ENCODE results near the gene LGALS9.

The LGALS9 gene
- total RNA-seq = 75.7 to 267 (median 155) reads per million in 18 experiments

GRCh38 chr17:27630607-27631410 is at the start of gene LGALS9:
LGALS9 (plus strand) TSS chr17:27631188; CDS start chr17:27631266, 78 bp downstream.
- DNase-seq = peak; percentile 82 to 85

DNA sequence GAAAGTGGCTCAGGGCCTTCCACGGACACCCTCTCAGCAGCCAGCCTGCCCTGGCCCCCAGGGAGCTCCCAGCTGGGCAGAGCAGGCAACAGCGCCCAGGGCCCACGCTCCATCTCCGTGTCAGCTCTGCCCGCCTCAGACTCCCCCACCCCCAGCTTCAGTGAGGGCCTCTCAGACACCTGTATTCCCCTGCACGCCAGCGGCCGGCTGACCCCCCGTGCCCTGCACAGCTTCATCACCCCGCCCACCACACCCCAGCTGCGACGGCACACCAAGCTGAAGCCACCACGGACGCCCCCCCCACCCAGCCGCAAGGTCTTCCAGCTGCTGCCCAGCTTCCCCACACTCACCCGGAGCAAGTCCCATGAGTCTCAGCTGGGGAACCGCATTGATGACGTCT is 48.3 kb upstream of the LGALS9 start:
- DNase-seq = no peak

- DNase-seq = no peak
Measured at GRCh38 chr17:27585153-27585681, 45.8 kb upstream of the LGALS9 start.

- no peak for DNase-seq
Measured at GRCh38 chr17:27585792-27586191, 45.2 kb upstream of the LGALS9 start.

DNA sequence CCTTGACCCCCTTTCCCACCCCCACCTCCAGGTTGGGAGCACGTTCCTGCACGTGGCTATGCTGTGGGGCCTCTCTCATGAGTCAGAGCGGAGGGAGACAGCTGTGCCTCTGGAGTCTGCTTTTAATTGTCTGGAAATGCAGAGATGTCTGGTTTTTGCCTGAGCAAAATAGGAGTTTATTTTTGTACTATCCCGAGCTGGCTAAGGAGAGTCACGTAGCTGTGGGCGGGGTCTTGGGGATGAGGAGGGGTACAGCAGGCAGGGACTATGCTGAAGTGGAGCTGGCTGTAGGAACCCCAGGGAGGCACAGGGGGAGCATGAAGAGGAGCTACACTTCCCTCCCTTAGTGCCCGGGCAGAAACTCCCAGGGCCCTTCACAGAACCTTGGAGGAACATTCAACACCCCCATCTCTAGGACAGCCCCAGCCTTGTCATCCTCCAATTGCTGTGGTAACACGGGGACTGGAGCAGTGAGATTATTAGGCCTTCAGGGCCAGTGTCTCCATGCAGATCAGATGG is 44.7 kb upstream of the LGALS9 start:
- DNase-seq = no peak

DNA sequence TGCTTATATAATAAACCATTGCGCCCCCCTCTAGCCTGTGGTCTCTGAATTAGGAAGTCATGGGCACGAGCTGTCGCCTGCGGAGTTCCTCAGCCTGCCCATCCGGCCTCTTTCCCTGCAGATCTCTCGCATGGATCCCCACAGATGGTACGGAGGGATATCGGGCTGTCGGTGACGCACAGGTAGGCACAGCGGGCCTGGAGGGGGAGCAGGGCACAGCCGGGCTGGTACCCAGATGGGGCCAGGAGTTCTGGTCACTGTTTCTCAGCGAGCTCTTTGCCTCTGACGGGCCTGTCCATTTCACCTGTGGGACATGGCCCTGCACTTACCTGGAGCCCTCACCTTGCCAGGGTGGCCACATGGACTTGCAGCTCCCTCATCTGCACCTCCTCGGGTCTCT is 42.6 kb upstream of the LGALS9 start:
- DNase-seq = no peak

GRCh38 chr17:27590864-27591263 is 40.1 kb upstream of the LGALS9 start:
- DNase-seq = no peak

DNA sequence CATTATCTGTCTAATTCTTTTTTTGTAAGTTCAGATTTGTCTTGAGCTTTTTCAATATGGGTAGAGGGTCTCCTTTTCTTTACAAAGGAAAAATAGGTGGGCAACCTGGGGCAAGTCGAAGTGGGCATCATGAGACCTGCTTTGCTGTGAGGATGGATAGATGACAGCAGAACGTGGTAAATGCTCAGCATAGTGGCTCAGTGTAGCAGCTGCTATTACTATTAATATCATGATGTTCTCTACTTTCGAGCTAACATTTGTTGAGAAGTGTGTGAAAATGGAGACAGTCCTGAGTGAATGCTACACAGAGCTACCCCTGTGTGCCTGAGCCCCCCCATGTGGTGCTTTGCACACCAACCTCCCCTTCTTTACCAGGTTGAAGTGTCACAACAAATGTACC is 39.0 kb upstream of the LGALS9 start:
- DNase-seq = no peak

GRCh38 chr17:27593232-27593856 is 37.6 kb upstream of the LGALS9 start:
- no peak for DNase-seq

GRCh38 chr17:27593857-27594255 is 37.1 kb upstream of the LGALS9 start:
- no peak for DNase-seq

DNA sequence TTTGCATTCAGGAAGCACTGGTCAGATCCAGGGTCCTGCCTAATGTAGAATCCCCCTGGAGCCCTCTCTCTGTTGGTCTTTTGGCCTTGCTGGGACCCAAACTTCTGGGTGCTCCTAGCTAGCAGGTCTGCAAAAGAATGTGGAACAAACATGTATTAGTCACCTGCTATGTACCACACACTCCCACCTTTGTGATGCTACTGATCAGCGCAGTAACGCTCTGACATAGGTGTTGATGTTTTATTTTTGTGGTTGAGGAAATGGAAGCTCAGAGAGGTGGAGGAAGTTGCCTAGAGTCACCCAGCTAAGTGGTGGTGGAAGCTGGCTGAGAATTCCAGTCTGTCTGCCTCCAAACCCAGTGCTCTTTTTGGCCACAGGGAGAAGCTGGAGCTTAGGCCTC is 35.8 kb upstream of the LGALS9 start:
- DNase-seq = no peak

DNA sequence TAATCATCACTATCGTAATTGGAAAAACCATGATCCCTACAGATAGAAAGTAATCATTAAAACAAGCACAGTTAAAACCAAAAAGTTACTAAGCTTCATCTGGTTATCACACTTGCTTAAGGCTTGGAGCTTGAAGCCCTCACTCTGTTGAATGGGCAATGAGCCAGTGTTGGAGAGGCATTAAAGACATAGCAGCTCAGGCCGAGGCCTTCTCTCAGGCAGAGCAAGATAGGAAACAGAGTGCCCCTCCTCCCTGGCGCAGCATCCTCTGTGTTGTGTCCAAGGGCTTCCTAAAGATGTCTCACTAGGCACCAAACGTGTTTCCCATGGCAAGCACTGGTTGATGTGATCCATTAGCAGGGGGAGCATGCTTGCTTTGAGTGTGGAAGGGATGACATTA is 34.9 kb upstream of the LGALS9 start:
- no peak for DNase-seq

DNA sequence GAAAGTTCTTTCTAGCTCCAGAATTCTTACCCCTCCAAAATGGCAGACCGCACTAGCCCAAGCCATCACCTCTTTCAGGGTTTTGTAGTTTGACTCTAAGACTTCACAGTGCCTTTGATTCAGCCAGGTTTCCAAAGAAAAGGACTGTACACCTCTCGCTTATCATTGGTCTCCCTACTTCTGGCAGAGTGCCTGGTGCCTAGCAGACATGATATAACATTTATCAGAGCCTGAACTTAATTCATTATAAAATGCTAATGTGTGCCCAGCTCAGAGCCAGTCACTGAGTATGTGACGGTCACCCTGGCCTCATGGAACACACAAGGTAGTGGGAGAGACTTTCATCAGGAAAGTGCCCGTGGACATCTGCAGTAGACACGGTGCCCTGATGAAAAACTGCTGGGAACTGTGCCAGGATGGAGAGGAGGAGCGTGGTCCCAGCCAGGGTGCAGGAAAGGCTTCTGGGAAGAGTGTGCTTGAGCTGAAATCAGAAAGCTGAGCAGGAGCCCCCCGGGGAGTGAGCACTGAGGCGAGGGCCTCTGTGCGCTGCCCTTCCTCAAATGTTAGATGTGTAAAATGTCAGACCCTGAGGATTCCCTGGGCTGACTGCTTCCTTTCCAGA is 34.3 kb upstream of the LGALS9 start:
- DNase-seq = no peak

- DNase-seq = no peak
Measured at GRCh38 chr17:27597188-27597580, 33.8 kb upstream of the LGALS9 start.

DNA sequence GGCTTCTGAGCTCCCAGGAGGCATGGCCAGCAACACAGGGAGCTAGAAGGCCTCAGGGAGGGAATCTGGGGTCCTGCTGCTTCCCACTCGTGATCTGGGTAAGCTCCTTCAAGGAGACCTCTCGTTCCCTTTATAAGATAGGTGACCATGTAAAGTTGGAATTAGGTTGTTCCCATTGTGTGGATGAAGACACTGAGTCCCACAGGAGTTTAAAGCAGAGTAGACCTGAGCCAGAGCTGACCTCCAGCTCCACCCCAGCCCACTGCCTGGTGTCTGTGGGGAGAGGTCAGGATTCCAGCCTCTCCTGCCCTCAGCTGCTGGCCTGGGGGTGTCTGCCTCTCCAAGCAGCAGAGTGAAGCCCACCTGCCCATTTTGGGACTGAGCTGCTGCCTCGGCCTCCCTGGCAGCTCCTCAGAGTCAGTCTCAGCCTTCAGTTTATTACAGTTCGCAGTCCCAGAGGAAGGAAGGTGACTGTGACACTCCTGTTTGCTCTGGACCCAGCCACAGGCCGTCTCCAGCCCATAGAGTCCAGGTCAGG is 33.1 kb upstream of the LGALS9 start:
- no peak for DNase-seq

DNA sequence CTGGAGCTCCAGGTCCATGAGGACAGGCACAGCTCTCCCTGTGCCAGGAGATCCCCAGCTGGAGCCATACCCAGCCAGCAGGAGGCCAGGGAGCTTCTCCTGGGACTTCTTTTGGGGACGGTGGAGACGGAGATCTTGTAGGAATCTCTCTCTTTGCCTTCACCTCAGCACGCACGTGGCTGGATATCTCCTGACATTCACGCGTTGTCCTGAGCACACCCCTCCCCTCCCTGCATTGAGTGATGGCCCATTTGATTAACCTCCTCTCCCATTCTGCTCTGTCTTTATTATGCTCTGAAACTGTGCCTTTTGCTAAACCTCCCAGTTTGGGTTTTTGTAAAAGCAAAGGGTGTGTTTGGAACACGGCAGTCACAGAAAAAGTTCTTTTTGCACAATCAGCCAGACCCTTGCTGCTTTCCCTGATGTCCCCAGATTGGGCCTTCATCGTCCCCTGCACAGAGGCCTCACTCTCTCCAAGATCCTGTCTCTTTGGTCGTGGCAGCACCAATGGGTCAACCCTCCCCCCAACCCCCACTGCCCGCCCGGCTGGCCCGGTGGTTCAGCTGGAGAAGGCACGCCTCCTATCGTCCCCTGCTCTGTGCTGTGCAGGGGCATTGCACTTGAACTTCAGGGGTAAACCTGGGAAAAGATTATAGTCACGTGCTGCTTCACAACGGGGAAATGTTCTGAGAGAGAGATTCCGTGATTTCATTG is 32.5 kb upstream of the LGALS9 start:
- no peak for DNase-seq

DNA sequence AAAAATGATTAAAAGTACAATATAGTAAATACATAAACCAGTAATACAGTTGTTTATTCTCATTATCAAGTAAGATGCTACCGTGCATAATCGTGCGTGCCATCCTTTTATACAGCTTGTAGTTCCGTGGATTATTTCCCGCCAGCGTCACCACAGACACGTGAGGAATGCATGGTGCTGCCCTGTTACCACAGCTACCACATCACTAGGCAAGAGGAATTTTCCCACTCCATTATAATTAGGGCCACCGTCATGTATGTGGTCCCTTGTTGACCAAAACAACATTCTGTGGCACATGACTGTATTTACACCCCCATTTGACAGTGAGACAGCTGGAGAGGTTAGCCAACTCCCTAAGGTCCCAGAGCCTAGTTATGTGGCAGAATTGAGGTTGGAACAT is 30.5 kb upstream of the LGALS9 start:
- no peak for DNase-seq

DNA sequence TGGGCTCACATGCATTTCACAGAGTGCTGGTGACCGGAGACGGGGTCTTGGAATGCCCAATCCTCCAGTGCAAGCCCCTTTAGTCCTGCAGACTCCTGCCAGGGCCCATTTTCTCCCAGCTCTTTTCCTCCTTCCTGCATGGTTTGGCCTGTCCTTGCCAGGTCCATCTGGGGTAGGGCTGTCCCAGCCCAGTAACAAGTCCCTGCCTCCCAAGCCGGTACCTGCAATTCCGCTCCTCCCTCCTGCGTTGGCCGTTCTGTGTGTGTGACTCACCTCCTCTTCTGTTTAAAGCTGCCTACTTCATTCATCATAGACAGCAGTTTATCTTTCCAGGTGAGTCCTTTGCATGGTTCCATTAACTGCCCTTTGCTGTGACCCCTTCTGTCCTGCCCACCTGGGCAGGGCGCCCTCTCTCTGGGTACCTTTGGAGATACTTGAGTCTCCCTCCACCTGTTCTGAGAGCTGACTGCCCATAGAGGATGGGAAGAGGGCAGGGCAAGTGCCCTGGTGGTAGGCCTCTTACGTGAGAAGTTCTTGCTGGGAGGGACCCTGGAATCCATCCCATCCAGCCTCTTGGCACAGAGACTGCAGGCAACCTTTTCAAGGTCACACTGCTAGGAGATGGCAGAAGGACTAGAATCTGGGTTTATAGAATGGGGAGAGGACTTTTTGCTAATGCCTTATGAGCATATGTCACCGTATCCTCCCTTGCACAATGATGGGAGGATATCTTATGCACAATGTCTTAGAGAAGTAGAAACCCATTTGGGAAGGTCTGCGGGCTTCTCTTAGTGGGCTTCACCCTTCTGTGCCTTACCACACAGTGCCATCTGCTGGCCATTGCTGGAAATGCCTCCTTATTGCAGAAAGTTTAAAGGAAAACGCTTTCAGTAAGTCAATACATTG is 29.7 kb upstream of the LGALS9 start:
- peak; percentile 77 to 86 for DNase-seq

DNA sequence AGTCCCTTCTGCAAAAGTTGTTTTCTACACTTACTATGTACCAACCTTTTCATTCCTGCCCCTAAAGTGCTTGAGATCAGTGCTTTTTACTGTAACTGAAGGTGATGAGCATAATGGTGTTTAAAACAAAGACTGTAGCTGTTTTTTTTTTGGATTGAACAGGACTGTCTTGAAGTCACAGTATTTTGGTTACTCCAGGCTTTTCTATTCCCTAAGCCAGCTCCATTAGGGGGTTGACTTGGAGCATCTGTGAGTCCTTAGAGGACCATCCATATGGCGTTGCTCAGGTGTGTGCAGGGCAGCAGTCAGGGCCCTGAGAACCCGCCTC is 29.0 kb upstream of the LGALS9 start:
- no peak for DNase-seq

DNA sequence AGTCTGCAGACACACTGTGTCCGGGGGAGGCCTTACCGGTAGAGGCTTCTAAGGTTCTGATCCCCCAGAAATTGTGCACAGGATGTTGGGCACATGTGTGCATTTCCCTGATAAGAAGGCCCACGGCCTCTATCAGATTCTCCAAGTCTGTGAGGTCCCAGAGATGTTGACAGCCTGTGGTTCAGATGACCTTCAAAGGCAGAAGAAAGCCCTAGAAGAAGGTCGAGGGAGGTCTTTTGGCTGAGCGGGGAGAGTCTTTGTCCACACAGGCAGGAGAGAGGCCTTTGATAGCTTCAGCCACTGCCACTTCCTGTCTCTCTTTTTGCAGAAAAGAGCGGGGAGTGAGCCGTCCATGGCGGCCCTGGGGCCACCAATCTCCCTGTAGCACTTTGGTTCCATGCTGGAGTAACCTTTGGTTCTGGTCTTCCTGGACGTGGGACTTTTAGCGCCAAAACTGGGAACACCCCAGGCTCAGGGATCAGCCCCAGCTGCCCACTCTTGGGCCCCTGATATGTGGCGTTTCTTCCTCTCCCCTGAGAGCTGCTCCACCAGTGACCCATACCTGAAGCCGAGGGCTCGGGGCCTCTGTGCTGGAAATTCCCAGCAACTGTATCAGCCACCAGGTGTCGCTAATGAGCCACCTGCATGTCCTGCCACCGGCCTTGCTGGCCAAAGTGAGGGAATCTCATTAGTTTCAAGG is 28.1 kb upstream of the LGALS9 start:
- DNase-seq = peak; percentile 64 to 76

DNA sequence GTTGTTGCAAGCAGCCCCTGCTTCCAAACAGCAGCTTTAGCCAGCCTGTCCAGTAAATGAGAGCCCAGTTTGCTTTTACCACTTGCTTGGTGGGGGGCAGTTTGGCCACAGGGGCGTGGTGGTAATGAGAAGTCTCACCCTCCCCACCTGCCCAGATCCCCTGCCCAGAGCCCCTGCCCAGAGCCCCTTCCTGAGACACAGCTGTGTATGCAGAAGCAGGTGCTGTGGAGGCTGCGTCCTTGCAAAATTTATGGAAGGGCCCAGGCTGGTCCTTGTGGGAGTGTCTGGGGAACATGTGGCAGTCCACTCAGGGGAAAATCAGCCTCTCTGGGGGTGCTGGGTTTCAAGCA is 27.6 kb upstream of the LGALS9 start:
- DNase-seq = no peak

All from inflammatory macrophage (primary cell).